K562 (cell line): ENCODE results near the gene TARBP1. TPM values are rescaled to one million over a fixed set of nuclear protein-coding genes. Genes with fewer than 3 reads are reported as not detected.

Source experiments
- ATAC-seq: fragments of 200-7000 bp; cut with Tn5 transposase; 3 replicates; pipeline ENCODE4 v1.9.1; 2020; ENCODE audit warnings: moderate library complexity
- BruUV-seq: library from RNA; stranded (reverse); fragments of 400-500 nt; replicated peaks from 2 replicates; lab custom pipeline; 2021; lab: Mats Ljungman, UMichigan
- CTCF ChIA-PET: fragments of 300-600 bp; formaldehyde crosslinking; extraction: SDS; loops from one replicate; lab custom pipeline; 2021; ENCODE audit warnings: low intra/inter-chr PET ratio; lab: Yijun Ruan, JAX
- POLR2A ChIA-PET: fragments of 300-600, 350-650 bp; sonication (Branson Sonifier 250); formaldehyde crosslinking; extraction: SDS; loops from one replicate; lab custom pipeline; 2021; ENCODE audit warnings: antibody characterized with exemption, inconsistent platforms; lab: Yijun Ruan, JAX
- DNase-seq, 4 experiments: peaks; one replicate each; pipeline versions ENCODE4 v3.0.0 to v3.0.0-alpha.2; 2011 to 2018; ENCODE audit warnings: low spot score in 3 of 4, mixed read lengths in 3 of 4; ENCODE audit errors: extremely low read depth in 1 of 4
- FAIRE-seq: peaks from 2 replicates; lab custom pipeline; 2011; peaks lifted over from hg19 to GRCh38; lab: Jason Lieb, UNC
- H2AFZ ChIP-seq: 2 replicates; pipeline ENCODE4 v1.6.0; 2011; ENCODE audit warnings: low read depth, low read length, control low read depth, inconsistent platforms
- H3K27ac ChIP-seq: fragments of 200-600 bp; 3 replicates; pipeline ENCODE4 v1.8.0; 2011; ENCODE audit warnings: low read depth, mild to moderate bottlenecking, control low read depth, inconsistent platforms, low read length, moderate library complexity, mixed read lengths; ENCODE audit errors: extremely low read depth
- H3K27me3 ChIP-seq, 2 experiments: fragments of 300-600 bp in 1 of 2; 2 replicates in 1 of 2; 3 replicates in 1 of 2; pipeline versions ENCODE4 v1.6.0 to v1.8.0; 2011; ENCODE audit warnings: inconsistent platforms in 2 of 2, low read length in 2 of 2, mild to moderate bottlenecking in 1 of 2, mixed read lengths in 1 of 2, moderate library complexity in 1 of 2; ENCODE audit not compliant: control insufficient read depth in 2 of 2, insufficient read depth in 2 of 2
- H3K36me3 ChIP-seq: fragments of 300-600 bp; 3 replicates; pipeline ENCODE4 v1.8.0; 2011; ENCODE audit warnings: mild to moderate bottlenecking, low read length, inconsistent platforms; ENCODE audit not compliant: control insufficient read depth, insufficient read depth
- H3K4me1 ChIP-seq, 2 experiments: fragments of 200-600 bp in 1 of 2; replicated peaks in 1 of 2; 2 replicates in 1 of 2; 3 replicates in 1 of 2; pipeline versions ENCODE4 v1.5.1 to v1.8.0; 2011; ENCODE audit warnings: inconsistent platforms in 2 of 2, low read length in 2 of 2, mild to moderate bottlenecking in 1 of 2, mixed read lengths in 1 of 2, moderate library complexity in 1 of 2; ENCODE audit not compliant: control insufficient read depth in 2 of 2, insufficient read depth in 2 of 2
- H3K4me2 ChIP-seq: 2 replicates; pipeline ENCODE4 v1.6.1; 2011; ENCODE audit warnings: low read length, control low read depth, inconsistent platforms, mixed read lengths; ENCODE audit not compliant: insufficient read depth
- H3K4me3 ChIP-seq: fragments of 200-600 bp; sonication (generic), shearing (Covaris generic); 2 replicates; pipeline ENCODE4 v1.5.1; 2016; ENCODE audit warnings: control low read depth, inconsistent platforms
- H3K79me2 ChIP-seq: fragments of 200-600 bp; 3 replicates; pipeline ENCODE4 v1.8.0; 2011; ENCODE audit warnings: low read length, inconsistent platforms; ENCODE audit not compliant: control insufficient read depth, insufficient read depth
- H3K9ac ChIP-seq, 2 experiments: 2 replicates each; pipeline versions ENCODE4 v1.6.0 to v1.6.1; 2011; ENCODE audit warnings: low read depth in 2 of 2, low read length in 2 of 2, control low read depth in 1 of 2, inconsistent platforms in 1 of 2, mild to moderate bottlenecking in 1 of 2, mixed read lengths in 1 of 2; ENCODE audit not compliant: insufficient read depth in 1 of 2
- H3K9me1 ChIP-seq: one replicate; pipeline ENCODE4 v1.6.0; 2011; ENCODE audit warnings: inconsistent platforms, mild to moderate bottlenecking, low read length, moderate library complexity; ENCODE audit not compliant: control insufficient read depth, insufficient read depth
- H3K9me3 ChIP-seq: replicated peaks from 2 replicates; pipeline ENCODE4 v1.5.1; 2011; ENCODE audit warnings: low read depth, low read length, inconsistent platforms; ENCODE audit not compliant: control insufficient read depth, insufficient read depth
- H4K20me1 ChIP-seq: replicated peaks from 2 replicates; pipeline ENCODE4 v1.6.1; 2011; ENCODE audit warnings: low read length, inconsistent platforms, mixed read lengths; ENCODE audit not compliant: control insufficient read depth, insufficient read depth
- DPF2 ChIP-seq: fragments of 450-650 bp; IDR thresholded peaks from 2 replicates; pipeline ENCODE4 v1.6.1; 2016
- HNRNPK ChIP-seq: fragments of 200-400 bp; formaldehyde crosslinking; IDR thresholded peaks from one replicate; pipeline ENCODE4 v1.6.1; 2018; ENCODE audit warnings: mild to moderate bottlenecking, low read depth, low read length; ENCODE audit not compliant: poor library complexity, severe bottlenecking
- SREBF2 ChIP-seq: sonication (generic); formaldehyde crosslinking; IDR thresholded peaks from 2 replicates; pipeline ENCODE4 v1.4.0; 2020; ENCODE audit warnings: mild to moderate bottlenecking, missing genetic modification reagents
- ZNF644 ChIP-seq: fragments of 200-800 bp; sonication (Bioruptor generic); IDR thresholded peaks from 2 replicates; pipeline ENCODE4 v1.6.1; 2016; ENCODE audit warnings: low read depth, missing genetic modification characterization, missing compliant biosample characterization
- WGBS: fragments of 100-300 bp; shearing (Covaris generic); methylation state at CpG from one replicate; pipeline ENCODE4 v1.1.6; 2016; ENCODE audit warnings: low coverage, mixed read lengths; ENCODE audit not compliant: insufficient coverage; ENCODE audit errors: missing lambda C conversion rate; 5-methylcytosine and 5-hydroxymethylcytosine counted together
- in situ Hi-C: fragments of 300-500 bp; cut with MboI; formaldehyde crosslinking; loops from 4 replicates; pipeline ENCODE4 v1.15.0; 2018; ENCODE audit warnings: inconsistent platforms, mixed read lengths
- intact Hi-C: fragments of 100-400 bp; cut with micrococcal nuclease; formaldehyde crosslinking; loops from 2 replicates; pipeline ENCODE4 v1.14.2; 2022
- polyA plus RNA-seq, 8 experiments: library from polyadenylated mRNA; depleted of rRNA in 4 of 8; stranded (reverse) in 5 of 8; unstranded in 3 of 8; fragments of >200 nt; fragmentation: Nextera tagmentation in 2 of 8; fragmentation: Illumina TruSeq in 1 of 8; extraction: Ambion mirVana in 2 of 8; extraction: Trizol in 1 of 8; gene quantifications; 2 replicates each; pipeline versions ENCODE4 v1.2.1 to v1.2.3, GENCODE V29; 2011 to 2014; ENCODE audit warnings: inconsistent platforms in 1 of 8, missing spikeins in 1 of 8
- total RNA-seq, 7 experiments: library from RNA; depleted of rRNA in 6 of 7; stranded (reverse); fragments of >200 nt in 6 of 7; fragmentation: Illumina TruSeq in 2 of 7; extraction: Trizol in 2 of 7; gene quantifications; 2 replicates each; pipeline versions ENCODE4 v1.2.1 to v1.2.3, GENCODE V29; 2011 to 2021; ENCODE audit warnings: low replicate concordance in 1 of 7
- TF ChIP-seq, protein P1 (sequence below), 2 experiments: fragments of 450-650 bp in 1 of 2; sonication (generic) in 1 of 2; formaldehyde crosslinking in 1 of 2; IDR thresholded peaks in 1 of 2; conservative IDR thresholded peaks in 1 of 2; 2 replicates each; pipeline versions ENCODE4 v1.6.1 to v1.8.1; 2016 to 2023; ENCODE audit warnings: mild to moderate bottlenecking in 2 of 2, moderate library complexity in 2 of 2, inconsistent platforms in 1 of 2, missing genetic modification reagents in 1 of 2
- TF ChIP-seq, protein P2 (sequence below), 2 experiments: fragments of 200-800 bp in 1 of 2; sonication (Bioruptor generic) in 1 of 2; sonication (generic) in 1 of 2; formaldehyde crosslinking in 1 of 2; IDR thresholded peaks in 1 of 2; conservative IDR thresholded peaks in 1 of 2; 2 replicates each; pipeline versions ENCODE4 v1.5.0 to v1.6.1; 2016 to 2020; ENCODE audit warnings: missing compliant biosample characterization in 1 of 2, missing genetic modification characterization in 1 of 2, missing genetic modification reagents in 1 of 2
- TF ChIP-seq, protein P3 (sequence below): fragments of 450-650 bp; IDR thresholded peaks from 2 replicates; pipeline ENCODE4 v1.6.1; 2016; ENCODE audit warnings: antibody characterized with exemption

Gene TARBP1
- total and polyA plus RNA-seq, 9 of the 15 experiments (the other 6 are each of a cell fraction or from before 2014, with no cell fraction given): 8.8 to 48.0 (median 22.9) TPM

DNA sequence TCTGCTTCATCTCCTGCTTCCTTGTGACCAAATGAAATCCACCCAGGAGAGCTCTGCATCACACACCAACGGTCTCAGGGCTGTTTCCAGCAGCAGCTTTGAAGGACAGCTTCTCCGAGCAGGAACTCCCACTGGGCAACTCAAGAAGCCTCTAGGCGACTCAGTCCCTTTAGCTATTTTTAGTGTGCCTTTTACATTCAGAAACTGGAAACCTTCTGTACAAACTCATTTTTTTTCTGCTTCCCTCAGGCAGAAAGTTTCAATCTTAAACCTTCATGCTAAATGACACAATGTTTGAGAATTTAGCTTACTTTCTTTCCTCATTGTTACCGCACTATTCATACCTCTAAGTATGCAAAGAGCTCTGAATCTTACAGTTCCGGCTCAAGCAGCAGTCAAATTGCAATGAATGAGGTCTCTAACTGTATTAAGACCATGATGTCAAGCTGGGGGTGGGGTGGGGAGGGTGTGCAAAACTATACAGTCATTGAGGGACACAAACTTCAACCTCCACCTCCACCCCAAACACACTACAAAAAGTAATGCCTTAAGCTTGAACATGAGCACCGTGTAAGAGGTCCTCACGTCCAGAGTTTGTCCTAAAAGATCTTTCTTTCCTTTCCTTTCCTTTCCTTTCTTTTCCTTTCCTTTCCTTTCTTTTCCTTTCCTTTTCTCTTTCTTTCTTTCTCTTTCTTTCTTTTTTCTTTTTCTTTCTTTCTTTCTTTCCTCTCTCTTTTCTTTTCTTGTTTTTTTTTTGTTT, 16.4 kb upstream of the TARBP1 start (continued):
- TF ChIP-seq, protein P1, sequence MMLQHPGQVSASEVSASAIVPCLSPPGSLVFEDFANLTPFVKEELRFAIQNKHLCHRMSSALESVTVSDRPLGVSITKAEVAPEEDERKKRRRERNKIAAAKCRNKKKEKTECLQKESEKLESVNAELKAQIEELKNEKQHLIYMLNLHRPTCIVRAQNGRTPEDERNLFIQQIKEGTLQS (IDR thresholded peaks at IDR 0.05): peak; percentile 33
- TF ChIP-seq, protein P1 (CRISPR knock-in tag; conservative IDR thresholded peaks at IDR 0.05): no peak
- TF ChIP-seq HNRNPK (no peak), DPF2 (peak; percentile 17; the same call in 1 of the 2 replicates)

DNA sequence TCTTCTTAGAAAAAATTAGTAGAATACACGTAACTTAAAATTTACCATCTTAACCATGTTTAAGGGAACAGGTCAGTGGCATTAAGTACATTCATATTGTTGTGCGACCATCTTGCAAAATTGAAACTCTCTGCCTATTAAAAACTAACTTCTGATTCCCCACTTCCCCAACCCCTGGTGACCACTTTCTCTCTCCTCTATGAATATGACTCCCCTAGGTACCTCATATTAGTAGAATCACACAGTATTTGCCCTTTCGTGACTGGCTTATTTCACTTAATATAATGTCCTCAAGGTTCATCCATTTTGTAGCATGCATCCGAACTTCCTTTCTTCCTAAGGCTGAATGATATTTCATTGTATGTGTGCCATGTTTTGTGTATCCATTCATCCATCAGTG, 15.1 kb upstream of the TARBP1 start:
- Histone ChIP-seq H3K9me1 (no peaks in the 10 kb centered on the region), H3K9me3 (no peaks in the 10 kb centered on the region), H3K9ac (no peak overlapping the region), H2AFZ (no peak overlapping the region), H3K4me1 (peaks cover 5 to 35% of the 10 kb centered on the region in 2 experiments; a peak in 4 of 5 replicates), H3K27ac (no peak overlapping the region), H3K27me3 (no peaks in the 10 kb centered on the region), H3K4me3 (no peak overlapping the region), H3K36me3 (no peaks in the 10 kb centered on the region), H3K79me2 (no peaks in the 10 kb centered on the region), H4K20me1 (no peaks in the 10 kb centered on the region), H3K4me2 (no peak overlapping the region)
- no TSS peak for BruUV-seq
- 82% methylated on average over 4 of the region's 4 CpGs for WGBS
- no peak for DNase-seq
- POLR2A ChIA-PET: no interaction called here
- intact Hi-C loops (loop anchor here (10.0 kb wide), 1 partner anchor 921 kb away; no protein-coding TSS in a partner anchor), in situ Hi-C loops (loop anchor here (10.0 kb wide), 2 partner anchors 241 to 381 kb away; no protein-coding TSS in a partner anchor)
- FAIRE-seq: no peak
- CTCF ChIA-PET: no interaction called here
- TF ChIP-seq ZNF644 (tag) (no peak), SREBF2 (CRISPR knock-in tag) (no peak)
- TF ChIP-seq, protein P2, sequence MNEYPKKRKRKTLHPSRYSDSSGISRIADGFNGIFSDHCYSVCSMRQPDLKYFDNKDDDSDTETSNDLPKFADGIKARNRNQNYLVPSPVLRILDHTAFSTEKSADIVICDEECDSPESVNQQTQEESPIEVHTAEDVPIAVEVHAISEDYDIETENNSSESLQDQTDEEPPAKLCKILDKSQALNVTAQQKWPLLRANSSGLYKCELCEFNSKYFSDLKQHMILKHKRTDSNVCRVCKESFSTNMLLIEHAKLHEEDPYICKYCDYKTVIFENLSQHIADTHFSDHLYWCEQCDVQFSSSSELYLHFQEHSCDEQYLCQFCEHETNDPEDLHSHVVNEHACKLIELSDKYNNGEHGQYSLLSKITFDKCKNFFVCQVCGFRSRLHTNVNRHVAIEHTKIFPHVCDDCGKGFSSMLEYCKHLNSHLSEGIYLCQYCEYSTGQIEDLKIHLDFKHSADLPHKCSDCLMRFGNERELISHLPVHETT (CRISPR knock-in tag; conservative IDR thresholded peaks at IDR 0.05 in 1 of 2, IDR thresholded peaks at IDR 0.05 in 1 of 2): no peak
- TF ChIP-seq, protein P3, sequence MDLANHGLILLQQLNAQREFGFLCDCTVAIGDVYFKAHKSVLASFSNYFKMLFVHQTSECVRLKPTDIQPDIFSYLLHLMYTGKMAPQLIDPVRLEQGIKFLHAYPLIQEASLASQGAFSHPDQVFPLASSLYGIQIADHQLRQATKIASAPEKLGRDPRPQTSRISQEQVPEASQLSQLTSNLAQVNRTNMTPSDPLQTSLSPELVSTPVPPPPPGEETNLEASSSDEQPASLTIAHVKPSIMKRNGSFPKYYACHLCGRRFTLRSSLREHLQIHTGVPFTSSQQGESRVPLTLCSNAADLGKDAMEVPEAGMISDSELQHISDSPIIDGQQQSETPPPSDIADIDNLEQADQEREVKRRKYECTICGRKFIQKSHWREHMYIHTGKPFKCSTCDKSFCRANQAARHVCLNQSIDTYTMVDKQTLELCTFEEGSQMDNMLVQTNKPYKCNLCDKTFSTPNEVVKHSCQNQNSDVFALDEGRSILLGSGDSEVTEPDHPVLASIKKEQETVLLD: no peak
- no peak for ATAC-seq
